ENCODE results near the gene NPC2.

- TF ChIP-seq POLR2A (IDR thresholded peaks at IDR 0.05; ENCODE audit: low read length) (no peak), GATA1 (IDR thresholded peaks at IDR 0.05; ENCODE audit: low read depth, low read length) (no peak)
These were observed 13.1 kb downstream of the NPC2 start for GRCh38 chr14:74480046-74480445.

Measured in erythroblast (primary cell).